ENCODE measurements around the gene NSL1.
"Not testable (repeated sequence)": the region's sequence is repeated elsewhere in the genome, so short reads cannot be mapped to it uniquely, and the experiment has no call there.

The NSL1 gene

GRCh38 chr1:212785871-212786270 is 5.7 kb downstream of the NSL1 start:
- no peak for DNase-seq (ENCODE audit: low read depth)
- H3K4me3 ChIP-seq (ENCODE audit: low read depth, low read length), result no peak overlapping the region
- TF ChIP-seq CTCF (conservative IDR thresholded peaks at IDR 0.05; ENCODE audit: low read depth, low read length), result no peak

GRCh38 chr1:212783976-212784375 is 7.6 kb downstream of the NSL1 start:
- H3K4me3 ChIP-seq (ENCODE audit: low read depth, low read length), result no peak overlapping the region
- no peak for DNase-seq (ENCODE audit: low read depth)
- TF ChIP-seq CTCF (conservative IDR thresholded peaks at IDR 0.05; ENCODE audit: low read depth, low read length), result no peak

GRCh38 chr1:212782422-212783154 is 9.0 kb downstream of the NSL1 start:
- DNase-seq (ENCODE audit: low read depth), result peak; percentile 69

GRCh38 chr1:212781225-212781624 is 10.4 kb downstream of the NSL1 start:
- TF ChIP-seq CTCF (conservative IDR thresholded peaks at IDR 0.05; ENCODE audit: low read depth, low read length), result no peak
- no peak overlapping the region for H3K4me3 ChIP-seq (ENCODE audit: low read depth, low read length)
- no peak for DNase-seq (ENCODE audit: low read depth)

More at GRCh38 chr1:212782422-212783154, 9.0 kb downstream of the NSL1 start:
- TF ChIP-seq CTCF (conservative IDR thresholded peaks at IDR 0.05; ENCODE audit: low read depth, low read length), result peak; percentile 53
- no peak overlapping the region for H3K4me3 ChIP-seq (ENCODE audit: low read depth, low read length)

- H3K4me3 ChIP-seq (ENCODE audit: low read depth, low read length), result no peak overlapping the region
- DNase-seq (ENCODE audit: low read depth), result no peak
- no peak for TF ChIP-seq CTCF (conservative IDR thresholded peaks at IDR 0.05; ENCODE audit: low read depth, low read length)
Measured at GRCh38 chr1:212780759-212781158, 10.8 kb downstream of the NSL1 start.

GRCh38 chr1:212779086-212779485 is 12.5 kb downstream of the NSL1 start:
- H3K4me3 ChIP-seq (ENCODE audit: low read depth, low read length); DNase-seq (ENCODE audit: low read depth): not testable (repeated sequence)

- TF ChIP-seq CTCF (conservative IDR thresholded peaks at IDR 0.05; ENCODE audit: low read depth, low read length), result no peak
- no peak overlapping the region for H3K4me3 ChIP-seq (ENCODE audit: low read depth, low read length)
- DNase-seq (ENCODE audit: low read depth), result no peak
Measured at GRCh38 chr1:212777151-212777550, 14.4 kb downstream of the NSL1 start.
